ENCODE results near the gene CTTNBP2.

CTTNBP2 gene

GRCh38 chr7:117802660-117803059, 70.6 kb downstream of the CTTNBP2 start:
- intact Hi-C loops (cut with DNase I) = loop anchor here (10.0 kb wide), 1 partner anchor 72 kb away; the partner anchor contains the start of gene CTTNBP2
- no peak for DNase-seq

DNA sequence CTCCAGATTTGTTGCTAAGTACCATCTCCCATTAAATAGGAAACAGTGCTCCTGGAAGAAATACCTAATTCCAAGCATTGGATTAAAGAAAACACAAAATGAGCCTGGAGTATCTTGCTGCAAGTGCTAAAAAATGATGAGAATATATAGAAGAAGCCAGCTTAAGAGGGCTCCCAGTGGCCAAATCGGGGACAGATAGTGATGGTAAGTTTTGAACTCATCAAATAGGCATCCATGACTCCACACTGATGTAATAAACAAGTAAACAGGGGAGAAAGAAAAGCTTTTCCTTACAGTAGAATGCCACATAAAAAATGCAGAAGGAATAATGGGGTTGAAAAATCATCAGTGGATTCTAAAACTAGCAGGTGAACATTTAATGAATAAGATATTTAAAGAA, 72.4 kb downstream of the CTTNBP2 start:
- intact Hi-C loops (cut with DNase I) = loop anchor here (10.0 kb wide), 1 partner anchor 74 kb away; the partner anchor contains the start of gene CTTNBP2
- no peak for DNase-seq

DNA sequence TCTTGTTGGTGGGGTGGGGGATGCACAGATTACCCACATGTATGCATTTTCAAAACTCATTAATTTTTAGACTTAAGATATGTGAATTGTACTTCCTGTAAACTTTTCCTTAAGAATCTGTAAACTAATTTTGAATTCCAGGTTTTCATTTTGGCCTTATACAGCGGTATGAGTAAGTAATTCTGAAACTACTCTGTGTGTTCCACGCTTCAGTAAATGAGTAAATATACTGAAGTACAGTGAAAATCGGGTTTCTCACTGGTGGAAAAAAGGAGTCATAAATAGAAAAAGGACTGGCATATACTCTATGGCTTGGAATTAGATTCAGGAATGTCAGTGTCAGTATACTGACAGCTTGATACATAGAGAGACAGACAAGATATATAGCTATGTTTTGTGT, 72.8 kb downstream of the CTTNBP2 start:
- no peak for DNase-seq
- intact Hi-C loops (cut with DNase I) = loop anchor here (10.0 kb wide), 1 partner anchor 74 kb away; the partner anchor contains the start of gene CTTNBP2

- DNase-seq = no peak
Measured at GRCh38 chr7:117796889-117797288, 76.4 kb downstream of the CTTNBP2 start.

DNA sequence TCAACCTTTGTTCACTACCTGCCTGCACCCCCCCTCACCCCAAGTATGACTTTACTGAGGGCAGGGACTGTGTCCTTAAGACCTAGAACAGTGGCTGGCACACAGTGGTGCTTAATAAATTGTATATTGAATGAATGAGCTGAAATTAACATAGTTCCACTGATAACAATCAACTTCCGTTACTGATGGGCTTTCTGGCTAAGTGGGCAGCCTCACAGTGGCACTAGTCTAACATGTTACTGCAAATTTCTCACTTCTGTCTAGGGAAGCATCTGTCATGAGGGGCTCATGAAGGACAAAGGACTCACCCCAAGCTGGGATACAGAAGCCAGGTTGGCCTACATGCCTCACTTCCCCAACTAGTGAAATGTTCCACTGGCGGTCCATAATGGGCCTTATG, 79.3 kb downstream of the CTTNBP2 start:
- no peak for DNase-seq
- intact Hi-C loops (cut with DNase I) = no loop called here

More at GRCh38 chr7:117796889-117797288, 76.4 kb downstream of the CTTNBP2 start:
- intact Hi-C loops (cut with DNase I) = no loop called here

- DNase-seq = no peak
- intact Hi-C loops (cut with DNase I) = no loop called here
Measured at GRCh38 chr7:117793521-117793920, 79.7 kb downstream of the CTTNBP2 start.

GRCh38 chr7:117791877-117792780, 81.1 kb downstream of the CTTNBP2 start:
- intact Hi-C loops (cut with DNase I) = no loop called here
- peak in 2 of 42 donors; percentile 11 to 16 for DNase-seq

DNA sequence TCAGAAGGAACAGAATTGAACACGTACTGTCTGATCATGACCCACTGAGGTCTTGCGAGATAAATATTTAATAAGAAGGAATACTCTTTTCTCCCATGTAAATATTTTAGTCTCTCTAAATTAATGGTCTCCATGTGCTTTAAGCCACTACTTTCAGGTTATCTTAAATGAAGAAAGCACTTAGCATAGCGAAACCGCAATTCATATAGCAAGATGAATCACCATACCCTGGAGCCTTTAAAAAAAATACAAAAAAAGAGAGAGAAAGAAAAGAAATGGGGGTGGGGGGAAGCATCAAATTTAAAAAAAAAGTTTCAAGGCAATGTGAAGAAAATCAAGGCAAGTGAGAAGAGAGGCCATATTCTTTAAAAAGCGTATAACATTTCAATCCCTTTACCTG, 82.5 kb downstream of the CTTNBP2 start:
- intact Hi-C loops (cut with DNase I) = no loop called here

GRCh38 chr7:117790251-117790650, 83.0 kb downstream of the CTTNBP2 start:
- no peak for DNase-seq
- intact Hi-C loops (cut with DNase I) = no loop called here

More for the DNA sequence above, 82.5 kb downstream of the CTTNBP2 start:
- DNase-seq = no peak

GRCh38 chr7:117785431-117785830, 87.8 kb downstream of the CTTNBP2 start:
- no peak for DNase-seq
- intact Hi-C loops (cut with DNase I) = no loop called here

GRCh38 chr7:117784315-117784714, 88.9 kb downstream of the CTTNBP2 start:
- intact Hi-C loops (cut with DNase I) = no loop called here
- no peak for DNase-seq

DNA sequence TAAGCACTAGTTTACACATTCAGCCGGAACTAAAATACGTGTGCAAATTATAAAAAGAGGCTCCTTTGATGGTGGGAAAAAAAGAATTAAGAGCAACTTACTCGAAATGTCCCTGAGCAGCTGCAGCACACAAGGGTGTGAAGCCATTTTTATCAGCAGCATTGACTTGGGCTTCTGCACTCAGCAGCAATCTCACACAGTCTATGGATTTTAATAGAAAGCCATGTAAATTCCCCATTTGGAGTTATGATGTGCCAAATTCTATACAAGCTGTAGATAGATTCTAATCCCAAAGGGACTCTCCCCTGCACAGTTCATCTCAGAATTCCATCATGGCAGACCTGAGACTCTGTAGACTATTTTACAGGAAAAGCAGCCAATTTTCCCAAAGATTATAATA, 90.5 kb downstream of the CTTNBP2 start:
- intact Hi-C loops (cut with DNase I) = no loop called here
- DNase-seq = no peak

DNA sequence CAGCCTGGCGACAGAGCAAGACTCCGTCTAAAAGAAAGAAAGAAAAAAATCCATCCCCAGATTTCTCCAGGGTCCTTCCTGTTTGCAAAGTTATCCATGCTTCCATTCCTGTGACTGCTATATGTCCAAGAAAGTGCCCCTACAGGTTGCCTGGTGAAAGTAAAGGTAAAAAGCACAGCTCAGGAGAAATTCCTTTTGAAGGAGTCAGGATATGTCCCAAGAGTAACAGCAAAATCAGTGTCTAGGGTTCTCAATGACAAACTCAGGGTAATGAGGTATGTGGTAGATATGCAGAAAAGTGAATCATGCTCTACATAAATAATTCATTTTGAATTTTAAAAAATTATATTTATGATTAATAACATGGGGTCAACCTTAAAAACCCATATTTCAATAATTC, 91.5 kb downstream of the CTTNBP2 start:
- no peak for DNase-seq
- intact Hi-C loops (cut with DNase I) = no loop called here

DNA sequence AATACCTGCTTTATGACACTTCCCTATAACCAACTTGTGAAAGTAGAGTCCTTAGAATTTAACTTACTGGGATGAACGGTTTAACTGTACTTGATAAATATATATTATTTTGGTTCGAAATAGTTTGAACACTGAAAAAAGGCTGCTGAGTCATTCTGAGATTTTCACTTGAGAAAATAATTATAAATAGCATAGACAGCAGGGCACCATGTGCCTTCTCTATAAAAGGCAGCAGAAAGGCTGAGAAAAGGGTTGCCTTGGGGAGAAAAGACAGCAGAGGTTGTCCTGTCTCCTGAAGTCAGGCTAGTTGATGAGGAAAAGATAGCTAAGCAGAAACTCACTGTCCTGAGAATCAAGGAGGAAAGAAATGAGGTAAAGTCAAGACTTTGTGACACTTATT, 92.4 kb downstream of the CTTNBP2 start:
- DNase-seq = peak in 4 of 42 donors; percentile 25 to 63 (median 54)
- intact Hi-C loops (cut with DNase I) = no loop called here

DNA sequence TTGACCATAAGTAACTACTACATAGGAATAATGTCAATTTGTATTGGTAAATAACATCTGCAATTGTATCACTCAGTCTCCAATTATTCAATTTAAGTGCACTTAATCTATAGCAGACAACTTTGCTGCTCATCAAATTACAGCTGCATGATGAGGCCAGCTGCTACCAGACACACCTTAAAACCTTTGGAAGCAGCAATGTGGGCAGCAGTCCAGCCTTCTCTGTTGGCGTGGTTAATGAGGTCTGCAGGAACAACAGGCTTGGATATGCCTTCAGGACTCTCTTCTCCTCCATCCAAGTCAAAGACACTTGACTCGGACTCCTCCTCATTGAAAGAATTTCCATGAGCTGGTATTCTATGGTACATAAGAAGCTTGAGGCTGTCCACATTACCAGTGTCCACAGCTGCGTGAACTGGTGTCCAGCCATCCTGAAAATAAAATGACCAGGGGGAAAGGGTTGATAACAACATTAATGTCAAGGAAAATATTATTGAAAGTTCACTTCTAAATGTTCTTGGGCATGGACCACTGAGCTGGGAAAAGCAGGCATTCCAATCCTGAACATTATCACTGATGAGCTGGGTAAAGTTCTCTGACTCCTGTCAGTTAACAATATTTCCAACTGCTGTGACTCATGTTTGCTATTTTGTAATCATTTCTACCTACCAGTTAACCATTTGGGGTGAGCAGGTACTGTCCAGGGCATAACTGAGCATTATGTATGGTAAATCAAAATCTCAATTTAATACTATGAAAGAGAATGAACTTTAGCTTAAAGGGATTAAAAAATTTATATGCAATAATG, 95.7 kb downstream of the CTTNBP2 start:
- intact Hi-C loops (cut with DNase I) = no loop called here
- no peak for DNase-seq

DNA sequence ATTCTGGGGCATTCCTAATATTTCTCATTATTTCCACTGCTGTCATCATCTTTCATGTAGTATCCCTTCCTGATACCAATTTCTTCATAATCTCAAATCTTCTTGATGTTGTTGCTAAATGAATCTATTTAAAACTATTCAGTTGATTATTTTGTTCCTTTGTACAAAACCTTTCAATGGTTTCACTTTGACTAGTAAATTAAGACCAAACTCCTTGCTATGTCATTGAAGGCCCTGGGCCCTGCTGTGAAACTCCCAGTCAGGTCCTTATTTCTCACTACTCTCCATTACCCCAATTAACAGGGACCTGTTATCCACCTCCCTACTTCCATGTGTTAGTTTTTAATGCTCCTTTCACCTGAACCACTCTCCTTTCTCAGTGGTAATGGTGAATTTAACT, 97.0 kb downstream of the CTTNBP2 start:
- intact Hi-C loops (cut with DNase I) = no loop called here
- DNase-seq = no peak

DNA sequence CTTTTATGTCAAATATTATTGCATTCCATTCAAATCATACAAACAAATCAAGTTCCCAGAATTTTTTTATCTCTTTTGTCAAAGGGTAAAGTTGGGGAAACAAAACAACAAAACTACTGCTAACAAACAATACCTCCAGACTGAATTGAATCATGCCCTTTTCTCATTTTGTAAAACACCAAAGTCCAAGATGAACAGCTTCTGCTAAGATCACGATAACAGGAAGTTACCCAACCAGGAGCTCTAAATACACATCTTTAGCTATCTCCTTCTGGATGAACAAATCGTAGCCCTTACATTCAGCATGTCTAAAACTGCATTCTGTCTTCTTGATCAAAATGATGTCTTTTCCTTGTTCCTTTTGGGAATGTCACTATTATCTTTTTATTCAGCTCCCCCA, 97.4 kb downstream of the CTTNBP2 start:
- no peak for DNase-seq
- intact Hi-C loops (cut with DNase I) = no loop called here

DNA sequence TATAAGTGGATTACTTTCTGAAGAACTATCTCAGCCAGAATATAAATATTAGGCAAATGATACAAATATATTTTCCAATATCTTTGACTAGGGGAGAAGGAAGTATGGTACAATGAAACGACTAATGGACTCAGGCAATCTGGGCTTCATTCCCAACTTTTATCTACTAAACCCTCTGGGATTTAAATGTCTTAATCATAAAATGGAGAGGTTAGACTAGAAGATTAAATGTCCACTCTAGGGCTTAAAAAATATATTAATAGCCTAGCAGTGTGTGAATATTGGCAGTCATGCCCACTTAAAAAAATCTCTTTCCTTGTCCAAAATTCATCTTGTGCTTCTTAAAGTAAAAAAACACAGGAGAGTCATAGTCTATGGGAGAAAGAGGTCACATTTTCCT, 98.3 kb downstream of the CTTNBP2 start:
- intact Hi-C loops (cut with DNase I) = no loop called here
- DNase-seq = no peak

DNA sequence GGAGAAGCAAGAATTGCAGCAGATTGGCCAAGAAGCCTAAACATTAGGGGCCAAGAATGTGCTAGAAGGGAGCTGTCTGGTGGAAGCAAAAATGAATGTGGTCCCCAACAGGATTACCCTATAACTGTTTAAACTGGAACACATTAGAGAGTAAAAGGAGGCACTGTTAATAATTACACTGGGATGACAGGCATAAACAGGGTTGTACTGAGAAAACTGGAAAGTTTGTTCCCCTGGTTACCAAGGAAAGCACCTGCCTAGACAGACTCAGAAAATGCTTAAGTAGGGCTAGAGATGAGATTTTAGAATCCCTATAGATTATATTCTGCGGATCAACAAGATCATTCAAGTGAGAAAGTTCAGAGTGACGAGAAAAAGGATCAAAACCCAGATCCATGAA, 100.8 kb downstream of the CTTNBP2 start:
- intact Hi-C loops (cut with DNase I) = no loop called here
- no peak for DNase-seq

GRCh38 chr7:117771756-117772155, 101.5 kb downstream of the CTTNBP2 start:
- intact Hi-C loops (cut with DNase I) = no loop called here
- DNase-seq = no peak
